GM12878 (cell line): Measurements from ENCODE around the gene STK39. TPM values are rescaled to one million over a fixed set of nuclear protein-coding genes. Genes with fewer than 3 reads are reported as not detected.

ENCODE experiments used
- ATAC-seq: fragments of 200-7000 bp; cut with Tn5 transposase; 3 replicates; pipeline ENCODE4 v1.9.1; 2020; ENCODE audit warnings: mild to moderate bottlenecking, moderate library complexity
- BruUV-seq: library from RNA; stranded (reverse); fragments of 400-500 nt; replicated peaks from 2 replicates; lab custom pipeline; 2021; lab: Mats Ljungman, UMichigan
- CTCF ChIA-PET: fragments of 300-600 bp; sonication (Branson Sonifier 250); formaldehyde crosslinking; extraction: SDS; loops from one replicate; lab custom pipeline; 2021; ENCODE audit warnings: inconsistent platforms; lab: Yijun Ruan, JAX
- POLR2A ChIA-PET: fragments of 350-600 bp; formaldehyde crosslinking; extraction: SDS; loops from one replicate; lab custom pipeline; 2021; ENCODE audit warnings: inconsistent platforms; lab: Charles Lee
- RAD21 ChIA-PET: fragments of 300-600 bp; sonication (Branson Sonifier 250); formaldehyde crosslinking; loops from one replicate; lab custom pipeline; 2023; ENCODE audit warnings: antibody characterized with exemption; ENCODE audit not compliant: unreplicated experiment; lab: Charles Lee
- SMC1A ChIA-PET: fragments of 300-600 bp; sonication (Branson Sonifier 250); formaldehyde crosslinking; loops from one replicate; lab custom pipeline; 2023; ENCODE audit not compliant: unreplicated experiment, uncharacterized antibody; lab: Charles Lee
- DNase-seq: peaks from one replicate; pipeline ENCODE4 v3.0.0-alpha.2; 2011; ENCODE audit warnings: low read depth, low spot score
- FAIRE-seq: peaks from 3 replicates; lab custom pipeline; 2011; peaks lifted over from hg19 to GRCh38; lab: Jason Lieb, UNC
- H2AFZ ChIP-seq: 2 replicates; pipeline ENCODE4 v1.6.0; 2011; ENCODE audit warnings: low read depth, low read length, control low read depth; ENCODE audit not compliant: control insufficient read depth
- H3K27ac ChIP-seq: 2 replicates; pipeline ENCODE4 v1.5.1; 2011; ENCODE audit warnings: control low read depth; ENCODE audit not compliant: control insufficient read depth, insufficient read depth
- H3K27me3 ChIP-seq, 2 experiments: replicated peaks in 1 of 2; 2 replicates each; pipeline versions ENCODE4 v1.6.0 to v1.6.1; 2011; ENCODE audit warnings: low read length in 1 of 2; ENCODE audit not compliant: control insufficient read depth in 2 of 2, insufficient read depth in 2 of 2
- H3K36me3 ChIP-seq, 2 experiments: 2 replicates each; pipeline ENCODE4 v1.5.1; 2011; ENCODE audit warnings: low read length in 1 of 2; ENCODE audit not compliant: control insufficient read depth in 2 of 2, insufficient read depth in 2 of 2
- H3K4me1 ChIP-seq: 2 replicates; pipeline ENCODE4 v1.6.1; 2011; ENCODE audit warnings: mild to moderate bottlenecking, low read length, moderate library complexity, mixed read lengths; ENCODE audit not compliant: control insufficient read depth, insufficient read depth
- H3K4me2 ChIP-seq: 2 replicates; pipeline ENCODE4 v1.6.0; 2011; ENCODE audit warnings: control low read depth; ENCODE audit not compliant: control insufficient read depth, insufficient read depth
- H3K4me3 ChIP-seq: fragments of 200-600 bp; sonication (generic); 2 replicates; pipeline ENCODE4 v1.5.1; 2016
- H3K79me2 ChIP-seq: 2 replicates; pipeline ENCODE4 v1.6.0; 2011; ENCODE audit warnings: low read length; ENCODE audit not compliant: control insufficient read depth, insufficient read depth
- H3K9ac ChIP-seq: 2 replicates; pipeline ENCODE4 v1.8.0; 2011; ENCODE audit warnings: low read length, control low read depth, mixed read lengths; ENCODE audit not compliant: control insufficient read depth, insufficient read depth
- H3K9me3 ChIP-seq: replicated peaks from 3 replicates; pipeline ENCODE4 v1.5.1; 2011; ENCODE audit warnings: mild to moderate bottlenecking, low read length; ENCODE audit not compliant: control insufficient read depth, insufficient read depth
- H4K20me1 ChIP-seq: 2 replicates; pipeline ENCODE4 v1.6.0; 2011; ENCODE audit not compliant: control insufficient read depth, insufficient read depth
- ASH2L ChIP-seq: fragments of 300-600, 200-600 bp; sonication (generic); IDR thresholded peaks from 2 replicates; pipeline ENCODE4 v1.6.1; 2017; ENCODE audit warnings: low read depth, mild to moderate bottlenecking, borderline replicate concordance
- BHLHE40 ChIP-seq, 2 experiments: fragments of 450-650 bp in 1 of 2; IDR thresholded peaks; 2 replicates each; pipeline ENCODE4 v1.6.1; 2011 to 2017; ENCODE audit warnings: low read depth in 2 of 2, borderline replicate concordance in 1 of 2, improper control_type of control experiment in 1 of 2, low read length in 1 of 2, mild to moderate bottlenecking in 1 of 2
- ESRRA ChIP-seq: IDR thresholded peaks from 2 replicates; pipeline ENCODE4 v1.6.1; 2012; ENCODE audit warnings: mild to moderate bottlenecking, low read length, improper control_type of control experiment
- HCFC1 ChIP-seq: fragments of 150-350 bp; IDR thresholded peaks from 2 replicates; pipeline ENCODE4 v1.6.1; 2014; ENCODE audit warnings: low read length
- HSF1 ChIP-seq: fragments of 150-350 bp; IDR thresholded peaks from 2 replicates; pipeline ENCODE4 v1.6.1; 2014; ENCODE audit warnings: mild to moderate bottlenecking, low read depth, low read length
- JUNB ChIP-seq: IDR thresholded peaks from 2 replicates; pipeline ENCODE4 v1.6.1; 2016; ENCODE audit warnings: antibody characterized with exemption, mild to moderate bottlenecking
- KDM1A ChIP-seq: fragments of 200-600 bp; sonication (generic); IDR thresholded peaks from 2 replicates; pipeline ENCODE4 v1.6.1; 2016; ENCODE audit warnings: borderline replicate concordance
- MLLT1 ChIP-seq: fragments of 450-650 bp; IDR thresholded peaks from 2 replicates; pipeline ENCODE4 v1.6.1; 2016; ENCODE audit warnings: mild to moderate bottlenecking
- MTA3 ChIP-seq: IDR thresholded peaks from 2 replicates; pipeline ENCODE4 v1.6.1; 2012; ENCODE audit warnings: low read length, inconsistent platforms, borderline replicate concordance
- MXI1 ChIP-seq: fragments of 150-350 bp; IDR thresholded peaks from 2 replicates; pipeline ENCODE4 v1.6.1; 2011; ENCODE audit warnings: low read depth, mild to moderate bottlenecking, inconsistent platforms, low read length, improper control_type of control experiment
- NFYB ChIP-seq: IDR thresholded peaks from 2 replicates; pipeline ENCODE4 v1.6.1; 2011; ENCODE audit warnings: low read depth, mild to moderate bottlenecking, low read length, improper control_type of control experiment, moderate library complexity; ENCODE audit not compliant: insufficient read depth
- RELA ChIP-seq: fragments of 450-650 bp; IDR thresholded peaks from 2 replicates; pipeline ENCODE4 v1.8.0; 2014; ENCODE audit warnings: borderline replicate concordance; ENCODE audit not compliant: partially characterized antibody
- SUPT20H ChIP-seq: IDR thresholded peaks from 2 replicates; pipeline ENCODE4 v1.6.1; 2011; ENCODE audit warnings: low read depth, mild to moderate bottlenecking, low read length, moderate library complexity, borderline replicate concordance; ENCODE audit not compliant: control insufficient read depth
- WRNIP1 ChIP-seq: IDR thresholded peaks from 2 replicates; pipeline ENCODE4 v1.6.1; 2011; ENCODE audit warnings: low read depth, low read length, improper control_type of control experiment, borderline replicate concordance
- WGBS: methylation state at CpG from one replicate; pipeline ENCODE4 v1.1.6; 2016; ENCODE audit warnings: low lambda C conversion rate; ENCODE audit not compliant: insufficient replicate concordance, insufficient coverage; ENCODE audit errors: missing lambda C conversion rate; 5-methylcytosine and 5-hydroxymethylcytosine counted together
- in situ Hi-C: fragments of 300-500 bp; cut with MboI; formaldehyde crosslinking; loops from 9 replicates; pipeline ENCODE4 v1.14.3; 2018; ENCODE audit warnings: mixed read lengths
- intact Hi-C: fragments of 100-400 bp; cut with micrococcal nuclease; formaldehyde crosslinking; loops from one replicate; pipeline ENCODE4 v1.14.2; 2022; ENCODE audit not compliant: unreplicated experiment
- polyA plus RNA-seq, 11 experiments: library from polyadenylated mRNA; depleted of rRNA in 4 of 11; unstranded in 6 of 11; stranded (reverse) in 5 of 11; fragments of >200 nt; fragmentation: Nextera tagmentation in 4 of 11; fragmentation: Illumina TruSeq in 1 of 11; extraction: Ambion mirVana in 4 of 11; extraction: Trizol in 1 of 11; gene quantifications; 1 replicate in 1 of 11; 2 replicates in 10 of 11; pipeline versions ENCODE4 v1.2.1 to v1.2.3, GENCODE V29; 2011 to 2016; ENCODE audit warnings: inconsistent platforms in 2 of 11, missing spikeins in 2 of 11, low read depth in 1 of 11
- total RNA-seq, 4 experiments: library from RNA; depleted of rRNA in 3 of 4; stranded (reverse); fragments of >200 nt in 3 of 4; fragmentation: Illumina TruSeq in 1 of 4; extraction: Trizol in 1 of 4; gene quantifications; 2 replicates each; pipeline versions ENCODE4 v1.2.1 to v1.2.3, GENCODE V29; 2013 to 2021

The STK39 gene
- total and polyA plus RNA-seq, 10 of the 15 experiments (the other 5 are each of a cell fraction or from before 2014, with no cell fraction given) = 0.03 to 0.21 (median 0.07) TPM; not detected in 5

- Histone ChIP-seq H2AFZ (no peak overlapping the region), H3K4me2 (no peak overlapping the region), H4K20me1 (no peaks in the 10 kb centered on the region), H3K4me1 (no peaks in the 10 kb centered on the region), H3K4me3 (no peak overlapping the region), H3K79me2 (no peaks in the 10 kb centered on the region), H3K9ac (no peak overlapping the region), H3K36me3 (no peaks in the 10 kb centered on the region), H3K9me3 (no peaks in the 10 kb centered on the region), H3K27ac (no peak overlapping the region), H3K27me3 (no peaks in the 10 kb centered on the region)
- RAD21 ChIA-PET = no interaction called here
- ATAC-seq (no peak), DNase-seq (no peak), FAIRE-seq (no peak)
- 53% methylated on average over 1 of the region's 1 CpG for WGBS
- in situ Hi-C loops = no loop called here
- intact Hi-C loops = no loop called here
- SMC1A ChIA-PET = no interaction called here
- POLR2A ChIA-PET = no interaction called here
- CTCF ChIA-PET = no interaction called here
- TF ChIP-seq KDM1A (no peak), HCFC1 (no peak), BHLHE40 (IDR thresholded peaks at IDR 0.05; ENCODE audit: borderline replicate concordance in 1 of 2, low read depth in 2 of 2, low read length in 1 of 2) (no peak), ASH2L (no peak), HSF1 (no peak), NFYB (no peak), WRNIP1 (no peak), JUNB (no peak), MLLT1 (no peak), ESRRA (no peak), MXI1 (no peak), MTA3 (no peak), RELA (no peak), SUPT20H (no peak)
- BruUV-seq = no TSS peak
Observed at GRCh38 chr2:168072626-168073303, 174.6 kb downstream of the STK39 start.
